Measurements from ENCODE around the gene TTLL11. TPM values are rescaled to one million over a fixed set of nuclear protein-coding genes. Genes with fewer than 3 reads are reported as not detected.

The TTLL11 gene
- total RNA-seq, 1 experiment from 2014 or later: 1.5 TPM

- Histone ChIP-seq H2BK120ac (ENCODE audit: low read depth, low read length, poor library complexity, severe bottlenecking) (no peak overlapping the region), H3K23me2 (ENCODE audit: insufficient read length, low read depth, low read length, poor library complexity, severe bottlenecking) (no peaks in the 10 kb centered on the region), H2BK20ac (ENCODE audit: low read depth, low read length, poor library complexity, severe bottlenecking) (no peak overlapping the region), H2BK12ac (ENCODE audit: insufficient read length, low read depth, low read length) (no peak overlapping the region), H3K79me2 (ENCODE audit: insufficient read depth, low read length) (no peaks in the 10 kb centered on the region), H4K20me1 (ENCODE audit: control insufficient read depth, insufficient read depth, insufficient read length) (no peaks in the 10 kb centered on the region), H3K18ac (ENCODE audit: insufficient read length, low read depth, low read length) (no peak overlapping the region), H3K27me3 (ENCODE audit: insufficient read depth, low read length) (no peaks in the 10 kb centered on the region), H3K27ac (ENCODE audit: insufficient read length, low read depth, low read length) (no peak overlapping the region), H3K9me3 (ENCODE audit: control insufficient read depth, low read depth, low read length) (no peaks in the 10 kb centered on the region), H3K23ac (ENCODE audit: insufficient read length, low read depth, low read length) (no peak overlapping the region), H2AFZ (ENCODE audit: low read length) (no peak overlapping the region), H2AK5ac (ENCODE audit: insufficient read length, low read length) (no peak overlapping the region), H3K4me2 (ENCODE audit: insufficient read depth, insufficient read length, low read length) (no peak overlapping the region), H2BK5ac (ENCODE audit: insufficient read length, low read length) (no peak overlapping the region), H4K5ac (ENCODE audit: insufficient read length, low read depth, low read length) (no peak overlapping the region), H4K8ac (replicated peaks; ENCODE audit: insufficient read length, low read depth, low read length) (no peak overlapping the region), H3K4ac (ENCODE audit: low read depth, low read length) (no peak overlapping the region), H4K91ac (ENCODE audit: insufficient read length, low read depth, low read length) (no peak overlapping the region), H3K4me1 (ENCODE audit: insufficient read depth, low read length) (no peaks in the 10 kb centered on the region), H3K56ac (ENCODE audit: insufficient read length, low read depth, low read length) (no peak overlapping the region), H3K14ac (ENCODE audit: insufficient read depth, low read length) (no peak overlapping the region), H3T11ph (ENCODE audit: low read length) (no peak overlapping the region), H2BK15ac (ENCODE audit: low read depth, low read length) (no peak overlapping the region), H3K79me1 (ENCODE audit: insufficient read depth, low read depth, low read length, poor library complexity, severe bottlenecking) (no peaks in the 10 kb centered on the region), H3K9ac (ENCODE audit: extremely low read depth, insufficient read length, low read length) (no peak overlapping the region)
- Mint-ChIP-seq H3K4me1 (peaks cover 3 to 4% of the 10 kb centered on the region in 2 experiments; a peak in 1 of 4 replicates), H3K4me3 (no peak overlapping the region), H3K27me3 (ENCODE audit: low read depth) (peaks cover 12% of the 10 kb centered on the region), H3K27ac (no peak overlapping the region), H3K9me3 (no peaks in the 10 kb centered on the region), H3K36me3 (ENCODE audit: insufficient read depth in 1 of 3, low read depth in 3 of 3) (no peaks in the 10 kb centered on the region)
- no peak for DNase-seq
- no CpG with 5 or more reads among the region's 4 CpGs for WGBS (ENCODE audit: extremely low coverage, insufficient read length, low lambda C conversion rate)
- no peak for TF ChIP-seq CTCF (conservative IDR thresholded peaks at IDR 0.05)
Observed at GRCh38 chr9:122058051-122058450, 35.1 kb downstream of the TTLL11 start.

All from H9 (cell line).